Measurements from ENCODE around the gene MRFAP1L1. TPM values are rescaled to one million over a fixed set of nuclear protein-coding genes. Genes with fewer than 3 reads are reported as not detected.
"Not testable (repeated sequence)": the region's sequence is repeated elsewhere in the genome, so short reads cannot be mapped to it uniquely, and the experiment has no call there.

Gene MRFAP1L1
- total RNA-seq, 2 donors from 2014 or later: 53.3 to 57.7 TPM

GRCh38 chr4:6730603-6731317, 21.1 kb upstream of the MRFAP1L1 start:
- DNase-seq: no peak
- Mint-ChIP-seq H3K4me1 (ENCODE audit: low read depth) (peaks cover 11% of the 10 kb centered on the region), H3K27ac (no peak overlapping the region), H3K27me3 (ENCODE audit: low read depth) (no peaks in the 10 kb centered on the region), H3K9me3 (no peaks in the 10 kb centered on the region), H3K36me3 (ENCODE audit: insufficient read depth in 2 of 2) (no peaks in the 10 kb centered on the region), H3K4me3 (no peak overlapping the region)
- no peak for ATAC-seq (replicated peaks in 1 of 2)

DNA sequence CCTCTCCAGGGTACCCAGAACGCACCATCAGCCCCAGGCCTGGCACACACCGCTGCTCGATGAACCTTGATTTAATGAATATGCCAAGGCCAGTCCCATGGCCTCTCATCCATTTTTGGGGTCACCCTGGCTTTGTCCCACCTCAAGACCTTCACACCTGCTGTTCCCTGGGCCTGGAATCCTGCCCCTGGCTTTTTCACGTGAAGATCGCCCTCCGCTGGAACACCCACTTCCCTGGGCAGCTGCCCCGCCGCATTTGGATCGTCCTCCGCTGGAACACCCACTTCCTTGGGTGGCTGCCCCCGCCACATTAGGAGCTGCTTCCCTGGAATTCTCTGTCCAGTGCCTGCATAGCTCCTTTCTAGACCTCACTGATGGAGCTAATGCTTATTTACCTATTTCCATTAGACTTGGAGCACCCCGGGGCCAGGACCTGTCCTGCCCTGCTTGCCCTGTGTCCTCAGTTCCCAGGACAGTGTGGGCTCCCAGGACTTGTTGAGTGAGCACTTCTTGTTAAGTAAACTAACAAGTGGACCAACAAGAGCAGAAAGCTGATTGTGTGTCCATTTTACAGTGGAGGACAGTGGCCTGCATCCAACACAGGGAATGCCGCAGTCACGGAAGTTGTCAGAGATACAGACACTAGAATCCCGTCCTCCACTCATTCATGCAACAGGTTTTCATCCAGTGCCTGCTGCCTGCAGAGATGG, 18.8 kb upstream of the MRFAP1L1 start:
- peak overlapping the region; percentile 44 for H3K27ac Mint-ChIP-seq
- no peak overlapping the region for H3K4me3 Mint-ChIP-seq
- DNase-seq: no peak
- no peaks in the 10 kb centered on the region for H3K27me3 Mint-ChIP-seq (ENCODE audit: low read depth)
- no peak for ATAC-seq (replicated peaks in 1 of 2)
- peaks cover 11% of the 10 kb centered on the region for H3K4me1 Mint-ChIP-seq (ENCODE audit: low read depth)
- H3K9me3 Mint-ChIP-seq: no peaks in the 10 kb centered on the region
- no peaks in the 10 kb centered on the region for H3K36me3 Mint-ChIP-seq (ENCODE audit: insufficient read depth in 2 of 2)

DNA sequence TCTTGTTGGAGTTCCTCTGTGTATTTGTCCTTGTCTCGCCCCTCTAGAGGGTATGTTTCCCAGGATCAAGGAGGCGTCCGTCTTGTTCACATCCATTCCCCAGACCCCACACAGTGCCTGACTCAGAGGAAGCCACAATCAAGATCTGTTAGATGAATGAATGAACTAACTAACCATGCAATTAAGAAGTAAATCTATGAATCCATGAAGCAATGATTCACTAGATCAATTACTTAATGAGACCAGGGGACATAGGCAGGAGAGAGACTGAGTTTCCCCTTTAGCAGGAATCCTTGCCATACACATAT, 18.2 kb upstream of the MRFAP1L1 start:
- no peaks in the 10 kb centered on the region for H3K36me3 Mint-ChIP-seq (ENCODE audit: insufficient read depth in 2 of 2)
- ATAC-seq (replicated peaks in 1 of 2): no peak
- no peak for DNase-seq
- H3K27me3 Mint-ChIP-seq (ENCODE audit: low read depth): no peaks in the 10 kb centered on the region
- H3K27ac Mint-ChIP-seq: no peak overlapping the region
- no peaks in the 10 kb centered on the region for H3K9me3 Mint-ChIP-seq
- peaks cover 11% of the 10 kb centered on the region for H3K4me1 Mint-ChIP-seq (ENCODE audit: low read depth)
- H3K4me3 Mint-ChIP-seq: no peak overlapping the region

DNA sequence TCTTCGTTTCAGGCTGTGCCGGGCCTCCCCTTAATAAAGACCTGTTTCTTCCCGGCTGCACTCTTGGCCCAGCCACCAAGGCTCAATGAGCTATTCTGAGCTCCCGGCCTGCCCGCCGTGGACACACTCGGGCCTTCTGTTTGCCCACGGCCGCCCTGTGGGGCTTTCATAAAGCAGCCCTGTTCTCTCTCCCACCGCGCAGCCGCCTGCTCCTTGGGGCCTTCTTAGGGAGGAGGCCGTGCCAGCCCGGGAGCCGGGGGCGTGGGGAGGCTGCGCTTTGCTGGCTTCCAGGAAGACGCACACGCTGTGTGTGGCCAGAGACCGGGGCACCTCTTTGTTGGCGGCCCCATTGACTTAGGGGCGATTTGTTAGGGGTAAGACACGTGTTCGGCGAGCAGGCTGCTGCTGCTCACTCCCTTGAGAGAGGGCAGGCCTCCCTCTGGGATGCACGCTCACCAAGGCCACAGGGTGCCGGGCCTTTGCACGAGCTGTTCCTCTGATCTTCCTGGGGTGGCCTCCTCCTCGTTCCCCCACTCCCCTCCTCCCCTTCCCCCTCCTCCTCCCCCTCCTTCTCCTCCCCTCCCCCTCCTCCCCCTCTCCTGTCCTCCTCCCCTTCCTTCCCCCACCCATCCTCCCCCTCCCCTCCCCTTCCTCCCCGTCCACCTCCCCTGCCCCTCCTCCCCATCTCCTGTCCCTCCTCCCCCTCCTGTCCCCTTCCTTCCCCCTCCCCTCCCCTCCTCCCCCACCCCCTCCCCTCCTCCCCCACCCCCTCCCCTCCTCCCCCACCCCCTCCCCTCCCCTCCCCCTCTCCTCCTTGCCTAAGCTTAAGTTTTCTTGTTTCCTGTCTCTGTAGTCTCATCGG, 17.6 kb upstream of the MRFAP1L1 start:
- H3K27ac Mint-ChIP-seq: no peak overlapping the region
- no peak overlapping the region for H3K4me3 Mint-ChIP-seq
- H3K4me1 Mint-ChIP-seq (ENCODE audit: low read depth): peaks cover 11% of the 10 kb centered on the region
- H3K36me3 Mint-ChIP-seq (ENCODE audit: insufficient read depth in 2 of 2): no peaks in the 10 kb centered on the region
- H3K9me3 Mint-ChIP-seq: no peaks in the 10 kb centered on the region
- ATAC-seq (replicated peaks in 1 of 2) (no peak), DNase-seq (no peak)
- H3K27me3 Mint-ChIP-seq (ENCODE audit: low read depth): no peaks in the 10 kb centered on the region

GRCh38 chr4:6725427-6725961, 15.8 kb upstream of the MRFAP1L1 start:
- not testable (repeated sequence) for ATAC-seq (replicated peaks in 1 of 2); H3K36me3 Mint-ChIP-seq (ENCODE audit: insufficient read depth in 2 of 2); DNase-seq; H3K9me3 Mint-ChIP-seq; H3K4me3 Mint-ChIP-seq; H3K27ac Mint-ChIP-seq; H3K27me3 Mint-ChIP-seq (ENCODE audit: low read depth)
- H3K4me1 Mint-ChIP-seq (ENCODE audit: low read depth): peaks cover 14% of the 10 kb centered on the region

- Mint-ChIP-seq H3K27me3 (ENCODE audit: low read depth) (no peaks in the 10 kb centered on the region), H3K4me1 (ENCODE audit: low read depth) (peaks cover 20% of the 10 kb centered on the region), H3K9me3 (no peaks in the 10 kb centered on the region), H3K36me3 (ENCODE audit: insufficient read depth in 2 of 2) (no peaks in the 10 kb centered on the region), H3K4me3 (no peak overlapping the region), H3K27ac (no peak overlapping the region)
- no peak for ATAC-seq (replicated peaks in 1 of 2)
- DNase-seq: no peak
Observed at GRCh38 chr4:6724421-6725111, 14.9 kb upstream of the MRFAP1L1 start.

GRCh38 chr4:6723851-6724250, 14.2 kb upstream of the MRFAP1L1 start:
- Mint-ChIP-seq H3K9me3 (no peaks in the 10 kb centered on the region), H3K27me3 (ENCODE audit: low read depth) (no peaks in the 10 kb centered on the region), H3K36me3 (ENCODE audit: insufficient read depth in 2 of 2) (peaks cover 0 to 2% of the 10 kb centered on the region in 2 donors), H3K4me1 (ENCODE audit: low read depth) (peaks cover 24% of the 10 kb centered on the region), H3K4me3 (no peak overlapping the region), H3K27ac (no peak overlapping the region)
- DNase-seq (no peak), ATAC-seq (replicated peaks in 1 of 2) (no peak)

- Mint-ChIP-seq H3K9me3 (no peaks in the 10 kb centered on the region), H3K27me3 (ENCODE audit: low read depth) (no peaks in the 10 kb centered on the region), H3K36me3 (ENCODE audit: insufficient read depth in 2 of 2) (peaks cover 0 to 2% of the 10 kb centered on the region in 2 donors), H3K27ac (no peak overlapping the region), H3K4me3 (no peak overlapping the region), H3K4me1 (ENCODE audit: low read depth) (peaks cover 25% of the 10 kb centered on the region)
- no peak for DNase-seq
- no peak for ATAC-seq (replicated peaks in 1 of 2)
Observed at GRCh38 chr4:6722891-6723290, 13.2 kb upstream of the MRFAP1L1 start.

- ATAC-seq (replicated peaks in 1 of 2): no peak
Observed at GRCh38 chr4:6721121-6721520, 11.5 kb upstream of the MRFAP1L1 start.

GRCh38 chr4:6720202-6720699, 10.6 kb upstream of the MRFAP1L1 start:
- Mint-ChIP-seq H3K27ac (no peak overlapping the region), H3K4me3 (peak overlapping the region; percentile 49 to 66), H3K36me3 (ENCODE audit: insufficient read depth in 2 of 2) (peaks cover 0 to 2% of the 10 kb centered on the region in 2 donors), H3K9me3 (no peaks in the 10 kb centered on the region), H3K27me3 (ENCODE audit: low read depth) (no peaks in the 10 kb centered on the region), H3K4me1 (ENCODE audit: low read depth) (peaks cover 35% of the 10 kb centered on the region)
- peak; percentile 84 to 92 for DNase-seq
- ATAC-seq (replicated peaks in 1 of 2): peak; percentile 63 to 64

More at GRCh38 chr4:6721121-6721520, 11.5 kb upstream of the MRFAP1L1 start:
- Mint-ChIP-seq H3K9me3 (no peaks in the 10 kb centered on the region), H3K36me3 (ENCODE audit: insufficient read depth in 2 of 2) (peaks cover 0 to 2% of the 10 kb centered on the region in 2 donors), H3K4me1 (ENCODE audit: low read depth) (peaks cover 28% of the 10 kb centered on the region), H3K27me3 (ENCODE audit: low read depth) (no peaks in the 10 kb centered on the region), H3K4me3 (no peak overlapping the region), H3K27ac (peak overlapping the region; percentile 51)
- no peak for DNase-seq

DNA sequence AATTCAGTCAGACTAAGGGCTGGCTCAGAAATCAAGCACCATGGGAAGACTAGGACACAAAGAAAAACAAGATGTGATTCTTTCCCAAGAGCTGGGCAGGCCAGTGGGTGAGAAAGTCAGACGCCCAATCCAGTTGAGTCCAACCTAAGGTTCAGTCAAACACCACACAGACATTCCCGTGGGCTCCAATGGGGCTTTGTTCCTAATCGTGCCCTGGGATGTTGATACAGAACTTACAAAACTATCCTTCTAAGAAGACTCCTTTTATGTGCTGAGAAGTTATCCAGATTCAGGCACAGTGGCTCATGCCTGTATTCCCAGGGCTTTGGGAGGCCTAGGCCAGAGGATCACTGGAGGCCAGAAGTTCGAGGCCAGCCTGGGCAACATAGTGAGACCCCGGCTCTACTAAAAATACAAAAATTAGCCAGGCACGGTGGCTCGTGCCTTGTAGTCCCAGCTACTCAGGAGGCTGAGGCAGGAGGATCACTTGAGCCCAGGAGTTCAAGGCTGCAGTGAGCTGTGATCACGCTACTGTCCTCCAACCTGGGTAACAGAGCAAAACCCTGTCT, 10.0 kb upstream of the MRFAP1L1 start:
- Mint-ChIP-seq H3K27me3 (ENCODE audit: low read depth) (no peaks in the 10 kb centered on the region), H3K27ac (no peak overlapping the region), H3K9me3 (no peaks in the 10 kb centered on the region), H3K36me3 (ENCODE audit: insufficient read depth in 2 of 2) (peaks cover 0 to 2% of the 10 kb centered on the region in 2 donors), H3K4me3 (no peak overlapping the region), H3K4me1 (ENCODE audit: low read depth) (peaks cover 39% of the 10 kb centered on the region)
- DNase-seq (no peak), ATAC-seq (replicated peaks in 1 of 2) (no peak)

- Mint-ChIP-seq H3K27ac (no peak overlapping the region), H3K4me3 (peak overlapping the region in 1 of 2 donors; percentile 39), H3K9me3 (no peaks in the 10 kb centered on the region), H3K4me1 (ENCODE audit: low read depth) (peaks cover 40% of the 10 kb centered on the region), H3K36me3 (ENCODE audit: insufficient read depth in 2 of 2) (peaks cover 0 to 2% of the 10 kb centered on the region in 2 donors), H3K27me3 (ENCODE audit: low read depth) (no peaks in the 10 kb centered on the region)
- ATAC-seq (replicated peaks in 1 of 2) (no peak), DNase-seq (no peak)
Observed at GRCh38 chr4:6718932-6719610, 9.4 kb upstream of the MRFAP1L1 start.
